Uterus (tissue), 4 donors: ENCODE results near the gene GDPD1. TPM values are rescaled to one million over a fixed set of nuclear protein-coding genes. Genes with fewer than 3 reads are reported as not detected.

ENCODE experiments used
- DNase-seq, 2 donors: peaks; one replicate each; pipeline ENCODE4 v3.0.0-alpha.2; 2019 to 2020
- H3K27ac ChIP-seq, 2 donors: fragments of 200-600 bp; sonication (generic); 1 replicate in 1 of 2; 2 replicates in 1 of 2; pipeline ENCODE4 v1.5.1; 2016 to 2018
- H3K27me3 ChIP-seq, 2 donors: fragments of 200-600 bp; sonication (generic); one replicate each; pipeline ENCODE4 v1.5.1; 2018 to 2019; ENCODE audit warnings: control low read depth in 1 of 2
- H3K36me3 ChIP-seq, 2 donors: fragments of 200-600 bp; sonication (generic); one replicate each; pipeline ENCODE4 v1.5.1; 2019; ENCODE audit warnings: control low read depth in 1 of 2
- H3K4me1 ChIP-seq, 2 donors: fragments of 200-600 bp; sonication (generic); one replicate each; pipeline ENCODE4 v1.5.1; 2018 to 2019; ENCODE audit warnings: control low read depth in 1 of 2
- H3K4me3 ChIP-seq, 2 donors: fragments of 200-600 bp; sonication (generic); 1 replicate in 1 of 2; 2 replicates in 1 of 2; pipeline ENCODE4 v1.5.1; 2018 to 2019; ENCODE audit warnings: mild to moderate bottlenecking in 1 of 2
- H3K9me3 ChIP-seq, 2 donors: fragments of 200-600 bp; sonication (generic); one replicate each; pipeline ENCODE4 v1.5.1; 2019; ENCODE audit warnings: control low read depth in 1 of 2
- CTCF ChIP-seq, 4 experiments: fragments of 200-600 bp in 2 of 4; fragments of 450-650 bp in 2 of 4; sonication (generic) in 2 of 4; IDR thresholded peaks; one replicate each; pipeline ENCODE4 v1.5.1; 2016 to 2019; ENCODE audit warnings: antibody characterized with exemption in 4 of 4, mild to moderate bottlenecking in 2 of 4, moderate library complexity in 1 of 4
- POLR2A ChIP-seq, 2 donors: fragments of 450-650 bp; IDR thresholded peaks; one replicate each; pipeline ENCODE4 v1.6.1; 2016; ENCODE audit warnings: antibody characterized with exemption in 2 of 2, mild to moderate bottlenecking in 1 of 2, moderate library complexity in 1 of 2
- intact Hi-C: fragments of 100-400 bp; cut with DNase I; formaldehyde crosslinking; loops from one replicate; pipeline ENCODE4 v1.15.1; 2023; ENCODE audit warnings: low total_unique reads
- total RNA-seq, 4 donors: library from RNA; depleted of rRNA in 3 of 4; stranded (reverse); fragments of >200 nt in 3 of 4; gene quantifications; one replicate each; pipeline versions ENCODE4 v1.1.0 to v1.2.4, GENCODE V29; 2014 to 2023
- donor health status: DM: yes; HTN: yes; CAD: no.

GDPD1 gene
- total RNA-seq, 4 donors from 2014 or later: 0.51 to 1.9 (median 1.2) TPM

GRCh38 chr17:59190806-59191205, 29.5 kb upstream of the GDPD1 start:
- H3K9me3 ChIP-seq: no peaks in the 10 kb centered on the region
- TF ChIP-seq CTCF (IDR thresholded peaks at IDR 0.05): no peak
- TF ChIP-seq POLR2A (IDR thresholded peaks at IDR 0.05): no peak
- H3K27ac ChIP-seq: no peak overlapping the region
- no peak for DNase-seq
- no peak overlapping the region for H3K4me3 ChIP-seq
- H3K27me3 ChIP-seq: no peaks in the 10 kb centered on the region
- no peaks in the 10 kb centered on the region for H3K4me1 ChIP-seq
- no peaks in the 10 kb centered on the region for H3K36me3 ChIP-seq
- intact Hi-C loops: no loop called here

GRCh38 chr17:59193336-59193862, 26.9 kb upstream of the GDPD1 start:
- no peak for DNase-seq
- Histone ChIP-seq H3K4me1 (no peaks in the 10 kb centered on the region), H3K36me3 (no peaks in the 10 kb centered on the region), H3K9me3 (no peaks in the 10 kb centered on the region), H3K27me3 (no peaks in the 10 kb centered on the region), H3K4me3 (no peak overlapping the region), H3K27ac (no peak overlapping the region)
- intact Hi-C loops: no loop called here
- TF ChIP-seq CTCF (IDR thresholded peaks at IDR 0.05): no peak
- no peak for TF ChIP-seq POLR2A (IDR thresholded peaks at IDR 0.05)

GRCh38 chr17:59199398-59199797, 20.9 kb upstream of the GDPD1 start:
- TF ChIP-seq CTCF (IDR thresholded peaks at IDR 0.05) (no peak), POLR2A (IDR thresholded peaks at IDR 0.05) (no peak)
- DNase-seq: no peak
- intact Hi-C loops: no loop called here
- Histone ChIP-seq H3K36me3 (no peaks in the 10 kb centered on the region), H3K4me1 (no peaks in the 10 kb centered on the region), H3K27me3 (no peaks in the 10 kb centered on the region), H3K9me3 (no peaks in the 10 kb centered on the region), H3K27ac (no peak overlapping the region), H3K4me3 (no peak overlapping the region)

GRCh38 chr17:59202320-59202719, 18.0 kb upstream of the GDPD1 start:
- H3K4me3 ChIP-seq: no peak overlapping the region
- H3K27ac ChIP-seq: no peak overlapping the region
- H3K4me1 ChIP-seq: no peaks in the 10 kb centered on the region
- DNase-seq: no peak
- intact Hi-C loops: no loop called here
- H3K9me3 ChIP-seq: no peaks in the 10 kb centered on the region
- H3K27me3 ChIP-seq: no peaks in the 10 kb centered on the region
- TF ChIP-seq POLR2A (IDR thresholded peaks at IDR 0.05) (no peak), CTCF (IDR thresholded peaks at IDR 0.05) (no peak)
- no peaks in the 10 kb centered on the region for H3K36me3 ChIP-seq

GRCh38 chr17:59219370-59219769, 941 bp upstream of the GDPD1 start:
- Histone ChIP-seq H3K36me3 (no peaks in the 10 kb centered on the region), H3K27me3 (no peaks in the 10 kb centered on the region), H3K9me3 (no peaks in the 10 kb centered on the region), H3K4me3 (no peak overlapping the region), H3K4me1 (no peaks in the 10 kb centered on the region), H3K27ac (no peak overlapping the region)
- intact Hi-C loops: no loop called here
- TF ChIP-seq CTCF (IDR thresholded peaks at IDR 0.05) (no peak), POLR2A (IDR thresholded peaks at IDR 0.05) (no peak)
- no peak for DNase-seq
